NCI-H226 (cell line): ENCODE results near the gene HADHB.

Experiments
- DNase-seq: peaks from one replicate; pipeline ENCODE4 v3.0.0-alpha.2; 2015

Gene HADHB

GRCh38 chr2:26244309-26245230 is at the start of gene HADHB, which contains the start of gene HADHA:
HADHB (plus strand) TSS chr2:26244939; CDS start chr2:26254255, 9,316 bp downstream.
HADHA (minus strand) TSS chr2:26244632; CDS start chr2:26244596, 36 bp downstream.
- peak; percentile 92 for DNase-seq

- DNase-seq: no peak
Measured at GRCh38 chr2:26195040-26195984, 49.4 kb upstream of the HADHB start.

GRCh38 chr2:26196683-26197418 is 47.9 kb upstream of the HADHB start:
- DNase-seq: no peak

GRCh38 chr2:26197516-26197915 is 47.2 kb upstream of the HADHB start:
- DNase-seq: no peak

GRCh38 chr2:26202981-26203490 is 41.7 kb upstream of the HADHB start:
- DNase-seq: no peak

- DNase-seq: no peak
Measured at GRCh38 chr2:26203906-26204305, 40.8 kb upstream of the HADHB start.

GRCh38 chr2:26212011-26212410 is 32.7 kb upstream of the HADHB start:
- no peak for DNase-seq

GRCh38 chr2:26214759-26215158 is 30.0 kb upstream of the HADHB start:
- DNase-seq: no peak

GRCh38 chr2:26215833-26216232 is 28.9 kb upstream of the HADHB start:
- no peak for DNase-seq

GRCh38 chr2:26216587-26216986 is 28.2 kb upstream of the HADHB start:
- DNase-seq: no peak

GRCh38 chr2:26217720-26218119 is 27.0 kb upstream of the HADHB start:
- DNase-seq: no peak

- DNase-seq: no peak
Measured at GRCh38 chr2:26223018-26223417, 21.7 kb upstream of the HADHB start.

GRCh38 chr2:26224095-26224494 is 20.6 kb upstream of the HADHB start:
- DNase-seq: no peak

GRCh38 chr2:26229595-26229994 is 15.1 kb upstream of the HADHB start:
- DNase-seq: no peak

GRCh38 chr2:26230806-26231205 is 13.9 kb upstream of the HADHB start:
- DNase-seq: no peak

GRCh38 chr2:26235089-26235488 is 9.7 kb upstream of the HADHB start:
- DNase-seq: no peak

GRCh38 chr2:26237868-26238267 is 6.9 kb upstream of the HADHB start:
- DNase-seq: no peak

- no peak for DNase-seq
Measured at GRCh38 chr2:26238311-26238958, 6.3 kb upstream of the HADHB start.

- DNase-seq: no peak
Measured at GRCh38 chr2:26241928-26242436, 2.8 kb upstream of the HADHB start.

GRCh38 chr2:26243470-26244308 is 1.1 kb upstream of the HADHB start:
- DNase-seq: no peak

GRCh38 chr2:26245231-26245732 is 543 bp downstream of the HADHB start:
- peak; percentile 18 for DNase-seq
